ENCODE measurements around the gene RSPRY1. TPM values are rescaled to one million over a fixed set of nuclear protein-coding genes. Genes with fewer than 3 reads are reported as not detected.

The RSPRY1 gene
- polyA plus RNA-seq, 2 of the 4 experiments (the other 2 are of a cell fraction), result 32.2 to 50.0 TPM

GRCh38 chr16:57284209-57284951, 98.3 kb downstream of the RSPRY1 start, which contains the start of gene PLLP (continued):
- TF ChIP-seq MAX (IDR thresholded peaks at IDR 0.05), result peak; percentile 94
- no peak for TF ChIP-seq EHMT2 (IDR thresholded peaks at IDR 0.05; ENCODE audit: low read depth)
- 0 out of 2 replicates have a peak, but pooled peaks have one; percentile 9 for TF ChIP-seq MAZ (IDR thresholded peaks at IDR 0.05; ENCODE audit: borderline replicate concordance, low read depth, low read length)
- no peak for TF ChIP-seq ELK1 (IDR thresholded peaks at IDR 0.05; ENCODE audit: low read depth, low read length)
- no peak for TF ChIP-seq BCL3 (IDR thresholded peaks at IDR 0.05)
- TF ChIP-seq FOXS1 (CRISPR knock-in tag; IDR thresholded peaks at IDR 0.05), result no peak
- TF ChIP-seq JUN (IDR thresholded peaks at IDR 0.05), result peak in 1 of 2 experiments; percentile 62; a peak in 3 of 5 replicates
- TF ChIP-seq KDM5A (IDR thresholded peaks at IDR 0.05), result no peak
- peak; percentile 76; the same call in 1 of the 2 replicates for TF ChIP-seq RNF2 (IDR thresholded peaks at IDR 0.05; ENCODE audit: borderline replicate concordance, low read depth)
- TF ChIP-seq ZFP36 (IDR thresholded peaks at IDR 0.05; ENCODE audit: borderline replicate concordance, partially characterized antibody), result no peak
- TF ChIP-seq HOXA7 (CRISPR knock-in tag; IDR thresholded peaks at IDR 0.05), result no peak
- TF ChIP-seq REST (IDR thresholded peaks at IDR 0.05), result no peak; the same call in 1 of the 2 replicates
- TF ChIP-seq ZNF302 (CRISPR knock-in tag; IDR thresholded peaks at IDR 0.05), result 0 out of 2 replicates have a peak, but pooled peaks have one; percentile 25
- no peak for TF ChIP-seq POLR2AphosphoS2 (conservative IDR thresholded peaks at IDR 0.05; ENCODE audit: low read length)
- TF ChIP-seq HOXB5 (CRISPR knock-in tag; IDR thresholded peaks at IDR 0.05), result peak; percentile 78; the same call in 1 of the 2 replicates
- TF ChIP-seq RCOR1 (IDR thresholded peaks at IDR 0.05; ENCODE audit: low read depth, low read length), result no peak
- no peak for TF ChIP-seq CHD4 (IDR thresholded peaks at IDR 0.05; ENCODE audit: borderline replicate concordance)
- TF ChIP-seq EP300 (IDR thresholded peaks at IDR 0.05), result no peak
- TF ChIP-seq RFX5 (IDR thresholded peaks at IDR 0.05), result no peak
- TF ChIP-seq KDM1A (IDR thresholded peaks at IDR 0.05; ENCODE audit: low read depth), result peak; percentile 69; the same call in 1 of the 2 replicates
- no peak for TF ChIP-seq BHLHE40 (IDR thresholded peaks at IDR 0.05; ENCODE audit: low read depth, low read length)
- no peak for TF ChIP-seq ZSCAN20 (CRISPR knock-in tag; IDR thresholded peaks at IDR 0.05)
- TF ChIP-seq HMGXB4 (CRISPR knock-in tag; IDR thresholded peaks at IDR 0.05; ENCODE audit: borderline replicate concordance), result no peak; the same call in 1 of the 2 replicates
- TF ChIP-seq CBX8 (IDR thresholded peaks at IDR 0.05), result no peak
- TF ChIP-seq CEBPB (IDR thresholded peaks at IDR 0.05), result no peak
- no peak for TF ChIP-seq FOSB (CRISPR knock-in tag; IDR thresholded peaks at IDR 0.05)
- TF ChIP-seq NFE2L2 (conservative IDR thresholded peaks at IDR 0.05; ENCODE audit: low read length), result no peak
- no peak for TF ChIP-seq TFCP2L1 (CRISPR knock-in tag; IDR thresholded peaks at IDR 0.05)
- no peak for TF ChIP-seq CHD2 (IDR thresholded peaks at IDR 0.05; ENCODE audit: low read length, partially characterized antibody)
- TF ChIP-seq JUNB (IDR thresholded peaks at IDR 0.05), result no peak
- no peak for TF ChIP-seq HES2 (IDR thresholded peaks at IDR 0.05)
- TF ChIP-seq NPAS2 (CRISPR knock-in tag; IDR thresholded peaks at IDR 0.05; ENCODE audit: borderline replicate concordance), result no peak
- no peak for TF ChIP-seq RARB (CRISPR knock-in tag; IDR thresholded peaks at IDR 0.05)
- no peak for TF ChIP-seq CBX2 (IDR thresholded peaks at IDR 0.05; ENCODE audit: borderline replicate concordance, low read depth)
